GOT3 (cell line): ENCODE results near the gene CCDC88B.

Experiments
- DNase-seq: peaks from one replicate; lab custom pipeline; 2025; ENCODE audit warnings: mixed read lengths; lab: John Stamatoyannopoulos, UW

Gene CCDC88B

GRCh38 chr11:64362339-64362738 lies 22.3 kb downstream of the CCDC88B start:
- no peak for DNase-seq

DNA sequence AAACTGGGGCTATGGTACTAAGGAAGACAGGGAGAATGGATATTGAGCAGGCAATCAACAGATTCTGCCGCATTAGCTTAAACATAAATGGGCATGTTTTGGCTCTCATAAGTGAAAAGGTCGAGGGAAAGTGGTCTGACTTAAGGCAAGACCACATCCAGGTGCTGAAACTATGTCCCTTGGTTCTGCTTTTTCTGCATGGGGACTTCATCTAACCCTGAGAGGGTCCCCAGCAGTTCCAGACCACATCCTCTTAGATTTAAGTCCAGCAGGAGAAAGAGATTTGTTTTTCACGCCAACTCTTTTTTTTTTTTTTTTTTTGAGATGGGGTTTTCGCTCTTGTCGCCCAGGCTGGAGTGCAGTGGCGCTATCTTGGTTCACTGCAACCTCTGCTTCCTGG lies 24.4 kb downstream of the CCDC88B start:
- DNase-seq, result no peak

GRCh38 chr11:64364911-64365310 lies 24.9 kb downstream of the CCDC88B start:
- no peak for DNase-seq

DNA sequence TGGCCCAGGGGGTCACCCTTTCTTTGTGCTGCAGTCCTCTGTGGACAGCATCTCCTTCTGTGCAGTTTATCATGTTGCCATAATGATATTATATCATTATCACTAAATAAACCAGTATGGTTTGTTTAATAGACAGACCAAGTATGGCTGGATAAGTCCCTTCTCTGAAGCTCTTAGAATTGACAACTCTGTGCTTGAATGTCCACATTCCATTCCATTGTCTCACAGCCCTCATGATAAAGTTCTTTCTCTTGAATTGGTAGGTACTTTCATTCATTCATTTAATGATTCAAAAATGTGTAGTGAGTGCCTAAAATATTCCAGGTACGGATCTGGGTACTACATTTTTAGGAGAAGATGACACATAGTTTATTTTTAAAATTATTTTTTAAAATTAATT lies 26.7 kb downstream of the CCDC88B start:
- DNase-seq, result no peak

GRCh38 chr11:64367931-64368672 lies 28.1 kb downstream of the CCDC88B start:
- no peak for DNase-seq

- no peak for DNase-seq
Observed at GRCh38 chr11:64368673-64369074, 28.7 kb downstream of the CCDC88B start.

DNA sequence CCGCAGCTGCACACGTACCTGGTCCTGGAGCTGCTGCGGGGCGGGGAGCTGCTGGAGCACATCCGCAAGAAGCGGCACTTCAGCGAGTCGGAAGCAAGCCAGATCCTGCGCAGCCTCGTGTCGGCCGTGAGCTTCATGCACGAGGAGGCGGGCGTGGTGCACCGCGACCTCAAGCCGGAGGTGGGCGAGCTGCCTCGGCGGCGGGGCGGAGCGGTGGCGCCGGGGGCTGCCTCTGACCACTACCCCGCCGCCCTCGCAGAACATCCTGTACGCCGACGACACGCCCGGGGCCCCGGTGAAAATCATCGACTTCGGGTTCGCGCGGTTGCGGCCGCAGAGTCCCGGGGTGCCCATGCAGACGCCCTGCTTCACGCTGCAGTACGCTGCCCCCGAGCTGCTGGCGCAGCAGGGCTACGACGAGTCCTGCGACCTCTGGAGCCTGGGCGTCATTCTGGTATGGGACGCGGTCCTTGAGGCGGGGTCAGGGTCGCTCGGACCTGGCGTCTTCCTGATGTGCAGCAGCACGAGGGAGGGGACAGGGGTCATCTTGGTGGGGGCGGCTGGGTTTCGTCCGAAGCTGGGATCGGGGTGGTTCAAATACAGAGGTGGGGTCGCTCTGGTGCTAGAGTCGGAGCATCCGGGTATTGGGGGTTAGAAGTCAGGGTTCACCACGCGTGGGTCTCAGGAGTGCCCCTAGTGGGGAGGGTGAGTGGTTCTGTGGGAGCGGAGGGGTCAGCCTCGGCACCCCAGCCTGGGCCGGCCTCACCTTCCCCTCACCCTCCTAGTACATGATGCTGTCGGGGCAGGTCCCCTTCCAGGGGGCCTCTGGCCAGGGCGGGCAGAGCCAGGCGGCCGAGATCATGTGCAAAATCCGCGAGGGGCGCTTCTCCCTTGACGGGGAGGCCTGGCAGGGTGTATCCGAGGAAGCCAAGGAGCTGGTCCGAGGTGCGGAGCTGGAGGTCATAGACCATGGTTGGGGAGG lies 29.7 kb downstream of the CCDC88B start:
- DNase-seq, result no peak

- no peak for DNase-seq
Observed at GRCh38 chr11:64371201-64371600, 31.2 kb downstream of the CCDC88B start.

DNA sequence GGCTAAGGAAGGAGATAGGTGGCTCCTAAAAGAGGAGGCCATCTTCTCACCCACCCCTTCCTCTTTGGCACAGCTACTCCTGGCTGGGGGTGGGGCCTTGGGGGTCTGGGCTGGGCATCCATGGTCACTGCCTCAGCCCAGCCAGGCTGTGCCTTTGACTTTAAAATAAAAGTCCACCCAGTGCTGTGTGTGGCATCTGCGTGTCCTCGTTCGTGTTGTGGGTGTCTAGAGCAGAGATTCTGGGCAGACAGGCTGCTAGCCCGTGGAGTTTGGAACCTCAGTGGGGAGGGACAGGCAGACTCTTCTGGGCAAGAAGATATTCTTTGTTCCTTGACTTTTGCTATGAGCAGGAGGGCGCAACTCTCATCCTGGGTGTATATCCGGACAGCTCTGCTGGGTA lies 32.0 kb downstream of the CCDC88B start:
- DNase-seq, result no peak

GRCh38 chr11:64372802-64373597 lies 33.0 kb downstream of the CCDC88B start:
- no peak for DNase-seq

DNA sequence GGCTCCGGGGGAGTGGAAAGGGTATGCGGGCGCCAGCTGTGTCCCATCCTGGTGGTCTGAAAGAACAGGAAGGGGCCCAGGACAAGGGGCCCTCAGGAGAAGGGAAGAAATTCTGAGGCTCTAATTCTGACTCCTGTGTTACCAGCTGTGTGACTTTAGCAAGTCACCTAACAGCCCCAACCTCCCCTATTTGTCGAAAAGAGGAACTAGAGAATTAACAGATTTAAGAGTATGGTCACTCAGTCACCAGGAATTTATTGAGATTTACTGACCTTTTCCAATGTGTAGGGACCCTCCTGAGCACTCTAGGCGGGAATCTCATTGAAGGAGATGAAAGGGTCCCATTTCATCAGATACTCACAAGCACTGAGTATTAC lies 33.6 kb downstream of the CCDC88B start:
- no peak for DNase-seq

- DNase-seq, result no peak
Observed at GRCh38 chr11:64376071-64376470, 36.1 kb downstream of the CCDC88B start.

- DNase-seq, result no peak
Observed at GRCh38 chr11:64378335-64378880, 38.4 kb downstream of the CCDC88B start.

DNA sequence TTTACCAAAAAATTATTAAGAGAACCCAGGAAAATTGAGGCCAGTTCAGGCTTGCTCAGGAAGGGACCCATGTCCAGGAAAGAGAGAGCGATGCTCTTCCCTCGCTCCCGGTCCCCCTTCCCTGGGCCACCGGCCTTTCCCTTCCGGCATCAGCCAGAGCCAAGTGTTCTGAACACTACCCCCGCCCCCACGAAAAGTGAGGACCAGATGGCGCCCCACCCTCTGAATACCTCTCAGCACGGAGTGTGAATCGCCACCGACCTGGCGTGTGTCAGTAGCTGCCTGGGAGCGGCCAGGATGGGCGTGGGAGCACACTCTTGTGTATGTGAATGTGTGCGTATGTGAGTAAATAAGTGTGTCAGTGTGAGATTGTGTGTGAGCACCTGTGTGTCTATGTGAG lies 39.2 kb downstream of the CCDC88B start:
- DNase-seq, result no peak

- DNase-seq, result no peak
Observed at GRCh38 chr11:64379817-64380709, 40.1 kb downstream of the CCDC88B start.

DNA sequence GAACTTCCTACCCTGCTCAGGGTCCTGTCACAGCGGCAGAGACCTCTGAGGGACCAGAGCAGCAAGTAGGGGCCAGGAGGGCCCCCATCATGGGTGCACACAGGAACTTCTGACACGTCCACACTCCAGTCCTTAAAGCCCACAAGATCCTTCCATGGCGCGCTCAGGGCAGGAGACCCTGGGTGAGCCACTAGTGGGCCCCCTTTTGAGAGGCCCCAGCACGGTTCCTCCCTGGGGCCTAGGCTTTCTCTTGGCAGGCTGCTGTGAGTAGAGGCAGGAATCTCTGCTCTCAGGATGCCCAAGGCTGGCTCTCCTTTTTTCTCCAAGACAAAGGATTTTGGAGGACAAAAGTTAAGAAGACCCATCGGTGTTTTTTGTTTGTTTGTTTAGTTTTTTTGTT lies 41.3 kb downstream of the CCDC88B start:
- no peak for DNase-seq

GRCh38 chr11:64382047-64382446 lies 42.0 kb downstream of the CCDC88B start:
- no peak for DNase-seq

- no peak for DNase-seq
Observed at GRCh38 chr11:64382586-64382985, 42.6 kb downstream of the CCDC88B start.

DNA sequence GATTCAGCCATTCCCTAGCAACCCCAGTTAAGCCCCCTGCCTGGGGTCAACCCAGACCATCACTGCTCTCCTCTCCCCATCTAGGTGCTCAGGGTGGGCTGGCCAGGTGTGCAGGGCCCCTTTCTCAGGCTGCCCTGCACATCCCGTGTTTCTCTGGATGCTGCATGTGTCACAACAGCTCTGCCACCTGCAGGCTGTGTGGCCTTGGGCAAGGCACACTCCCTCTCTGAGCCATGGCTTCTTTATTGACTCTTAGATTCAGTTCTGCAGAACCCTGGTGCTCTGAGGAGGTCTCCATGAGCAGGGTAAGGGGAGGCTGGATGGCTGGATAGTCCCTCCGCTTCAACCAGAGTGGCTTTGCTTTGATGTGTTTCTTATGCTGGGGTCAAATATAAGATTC lies 43.6 kb downstream of the CCDC88B start:
- DNase-seq, result no peak

GRCh38 chr11:64384028-64384737 lies 44.2 kb downstream of the CCDC88B start:
- no peak for DNase-seq
